ENCODE measurements around the gene ZCCHC24.

The ZCCHC24 gene

GRCh38 chr10:79367426-79368189, 77.8 kb downstream of the ZCCHC24 start:
- Histone ChIP-seq H3K9me3 (ENCODE audit: control insufficient read depth in 2 of 2, low read length in 2 of 2) (no peaks in the 10 kb centered on the region), H3K4me3 (ENCODE audit: low read length in 2 of 2) (no peak overlapping the region), H3K27me3 (ENCODE audit: control insufficient read depth in 2 of 2, insufficient read depth in 2 of 2, low read length in 2 of 2) (no peaks in the 10 kb centered on the region), H3K36me3 (ENCODE audit: control insufficient read depth in 2 of 2, insufficient read depth in 2 of 2, low read length in 2 of 2) (no peaks in the 10 kb centered on the region), H3K9ac (ENCODE audit: low read depth in 1 of 2, low read length in 2 of 2) (no peak overlapping the region), H3K27ac (ENCODE audit: low read depth in 2 of 2, low read length in 2 of 2) (no peak overlapping the region), H3K4me1 (ENCODE audit: control insufficient read depth in 2 of 2, insufficient read depth in 2 of 2, low read length in 2 of 2) (no peaks in the 10 kb centered on the region)

GRCh38 chr10:79361726-79362397, 83.6 kb downstream of the ZCCHC24 start:
- Histone ChIP-seq H3K9ac (ENCODE audit: low read depth in 1 of 2, low read length in 2 of 2) (no peak overlapping the region), H3K4me3 (ENCODE audit: low read length in 2 of 2) (no peak overlapping the region), H3K9me3 (ENCODE audit: control insufficient read depth in 2 of 2, low read length in 2 of 2) (no peaks in the 10 kb centered on the region), H3K36me3 (ENCODE audit: control insufficient read depth in 2 of 2, insufficient read depth in 2 of 2, low read length in 2 of 2) (peaks cover 0 to 4% of the 10 kb centered on the region in 2 donors), H3K27me3 (ENCODE audit: control insufficient read depth in 2 of 2, insufficient read depth in 2 of 2, low read length in 2 of 2) (no peaks in the 10 kb centered on the region), H3K27ac (ENCODE audit: low read depth in 2 of 2, low read length in 2 of 2) (no peak overlapping the region), H3K4me1 (ENCODE audit: control insufficient read depth in 2 of 2, insufficient read depth in 2 of 2, low read length in 2 of 2) (peaks cover 10 to 11% of the 10 kb centered on the region in 2 donors)

GRCh38 chr10:79360499-79361342, 84.7 kb downstream of the ZCCHC24 start:
- peaks cover 2 to 4% of the 10 kb centered on the region in 2 donors for H3K36me3 ChIP-seq (ENCODE audit: control insufficient read depth in 2 of 2, insufficient read depth in 2 of 2, low read length in 2 of 2)
- H3K27ac ChIP-seq (ENCODE audit: low read depth in 2 of 2, low read length in 2 of 2), result no peak overlapping the region
- H3K27me3 ChIP-seq (ENCODE audit: control insufficient read depth in 2 of 2, insufficient read depth in 2 of 2, low read length in 2 of 2), result no peaks in the 10 kb centered on the region
- no peaks in the 10 kb centered on the region for H3K9me3 ChIP-seq (ENCODE audit: control insufficient read depth in 2 of 2, low read length in 2 of 2)
- H3K4me3 ChIP-seq (ENCODE audit: low read length in 2 of 2), result no peak overlapping the region
- peaks cover 10 to 11% of the 10 kb centered on the region in 2 donors for H3K4me1 ChIP-seq (ENCODE audit: control insufficient read depth in 2 of 2, insufficient read depth in 2 of 2, low read length in 2 of 2)
- no peak overlapping the region for H3K9ac ChIP-seq (ENCODE audit: low read depth in 1 of 2, low read length in 2 of 2)

GRCh38 chr10:79359816-79360498, 85.5 kb downstream of the ZCCHC24 start:
- Histone ChIP-seq H3K9me3 (ENCODE audit: control insufficient read depth in 2 of 2, low read length in 2 of 2) (no peaks in the 10 kb centered on the region), H3K4me1 (ENCODE audit: control insufficient read depth in 2 of 2, insufficient read depth in 2 of 2, low read length in 2 of 2) (peaks cover 10 to 11% of the 10 kb centered on the region in 2 donors), H3K36me3 (ENCODE audit: control insufficient read depth in 2 of 2, insufficient read depth in 2 of 2, low read length in 2 of 2) (peaks cover 5 to 11% of the 10 kb centered on the region in 2 donors), H3K4me3 (ENCODE audit: low read length in 2 of 2) (no peak overlapping the region), H3K9ac (ENCODE audit: low read depth in 1 of 2, low read length in 2 of 2) (no peak overlapping the region), H3K27me3 (ENCODE audit: control insufficient read depth in 2 of 2, insufficient read depth in 2 of 2, low read length in 2 of 2) (no peaks in the 10 kb centered on the region), H3K27ac (ENCODE audit: low read depth in 2 of 2, low read length in 2 of 2) (no peak overlapping the region)

- Histone ChIP-seq H3K36me3 (ENCODE audit: control insufficient read depth in 2 of 2, insufficient read depth in 2 of 2, low read length in 2 of 2) (peaks cover 16 to 22% of the 10 kb centered on the region in 2 donors), H3K4me3 (ENCODE audit: low read length in 2 of 2) (peak overlapping the region in 1 of 2 donors; percentile 44), H3K9ac (ENCODE audit: low read depth in 1 of 2, low read length in 2 of 2) (peak overlapping the region in 1 of 2 donors; percentile 56), H3K27me3 (ENCODE audit: control insufficient read depth in 2 of 2, insufficient read depth in 2 of 2, low read length in 2 of 2) (no peaks in the 10 kb centered on the region), H3K4me1 (ENCODE audit: control insufficient read depth in 2 of 2, insufficient read depth in 2 of 2, low read length in 2 of 2) (peaks cover 10 to 11% of the 10 kb centered on the region in 2 donors), H3K27ac (ENCODE audit: low read depth in 2 of 2, low read length in 2 of 2) (peak overlapping the region; percentile 71 to 80), H3K9me3 (ENCODE audit: control insufficient read depth in 2 of 2, low read length in 2 of 2) (no peaks in the 10 kb centered on the region)
These were observed 86.6 kb downstream of the ZCCHC24 start for GRCh38 chr10:79358811-79359210.

- no peak overlapping the region for H3K4me3 ChIP-seq (ENCODE audit: low read length in 2 of 2)
- peaks cover 32 to 39% of the 10 kb centered on the region in 2 donors for H3K36me3 ChIP-seq (ENCODE audit: control insufficient read depth in 2 of 2, insufficient read depth in 2 of 2, low read length in 2 of 2)
- H3K27me3 ChIP-seq (ENCODE audit: control insufficient read depth in 2 of 2, insufficient read depth in 2 of 2, low read length in 2 of 2), result no peaks in the 10 kb centered on the region
- no peak overlapping the region for H3K9ac ChIP-seq (ENCODE audit: low read depth in 1 of 2, low read length in 2 of 2)
- H3K9me3 ChIP-seq (ENCODE audit: control insufficient read depth in 2 of 2, low read length in 2 of 2), result no peaks in the 10 kb centered on the region
- no peak overlapping the region for H3K27ac ChIP-seq (ENCODE audit: low read depth in 2 of 2, low read length in 2 of 2)
- peaks cover 10 to 11% of the 10 kb centered on the region in 2 donors for H3K4me1 ChIP-seq (ENCODE audit: control insufficient read depth in 2 of 2, insufficient read depth in 2 of 2, low read length in 2 of 2)
These were observed 88.2 kb downstream of the ZCCHC24 start for GRCh38 chr10:79357180-79357579.

GRCh38 chr10:79356104-79356503, 89.3 kb downstream of the ZCCHC24 start:
- Histone ChIP-seq H3K9me3 (ENCODE audit: control insufficient read depth in 2 of 2, low read length in 2 of 2) (no peaks in the 10 kb centered on the region), H3K4me3 (ENCODE audit: low read length in 2 of 2) (no peak overlapping the region), H3K27me3 (ENCODE audit: control insufficient read depth in 2 of 2, insufficient read depth in 2 of 2, low read length in 2 of 2) (no peaks in the 10 kb centered on the region), H3K9ac (ENCODE audit: low read depth in 1 of 2, low read length in 2 of 2) (no peak overlapping the region), H3K4me1 (ENCODE audit: control insufficient read depth in 2 of 2, insufficient read depth in 2 of 2, low read length in 2 of 2) (peaks cover 10 to 11% of the 10 kb centered on the region in 2 donors), H3K27ac (ENCODE audit: low read depth in 2 of 2, low read length in 2 of 2) (no peak overlapping the region), H3K36me3 (ENCODE audit: control insufficient read depth in 2 of 2, insufficient read depth in 2 of 2, low read length in 2 of 2) (peaks cover 41 to 49% of the 10 kb centered on the region in 2 donors)

- Histone ChIP-seq H3K9ac (ENCODE audit: low read depth in 1 of 2, low read length in 2 of 2) (no peak overlapping the region), H3K4me1 (ENCODE audit: control insufficient read depth in 2 of 2, insufficient read depth in 2 of 2, low read length in 2 of 2) (peaks cover 10 to 11% of the 10 kb centered on the region in 2 donors), H3K27me3 (ENCODE audit: control insufficient read depth in 2 of 2, insufficient read depth in 2 of 2, low read length in 2 of 2) (no peaks in the 10 kb centered on the region), H3K4me3 (ENCODE audit: low read length in 2 of 2) (no peak overlapping the region), H3K27ac (ENCODE audit: low read depth in 2 of 2, low read length in 2 of 2) (no peak overlapping the region), H3K36me3 (ENCODE audit: control insufficient read depth in 2 of 2, insufficient read depth in 2 of 2, low read length in 2 of 2) (peaks cover 41 to 54% of the 10 kb centered on the region in 2 donors), H3K9me3 (ENCODE audit: control insufficient read depth in 2 of 2, low read length in 2 of 2) (no peaks in the 10 kb centered on the region)
These were observed 89.9 kb downstream of the ZCCHC24 start for GRCh38 chr10:79355420-79356017.

GRCh38 chr10:79354615-79355014, 90.8 kb downstream of the ZCCHC24 start:
- Histone ChIP-seq H3K9ac (ENCODE audit: low read depth in 1 of 2, low read length in 2 of 2) (no peak overlapping the region), H3K9me3 (ENCODE audit: control insufficient read depth in 2 of 2, low read length in 2 of 2) (no peaks in the 10 kb centered on the region), H3K27me3 (ENCODE audit: control insufficient read depth in 2 of 2, insufficient read depth in 2 of 2, low read length in 2 of 2) (no peaks in the 10 kb centered on the region), H3K36me3 (ENCODE audit: control insufficient read depth in 2 of 2, insufficient read depth in 2 of 2, low read length in 2 of 2) (peaks cover 50 to 63% of the 10 kb centered on the region in 2 donors), H3K4me1 (ENCODE audit: control insufficient read depth in 2 of 2, insufficient read depth in 2 of 2, low read length in 2 of 2) (peaks cover 10 to 11% of the 10 kb centered on the region in 2 donors), H3K4me3 (ENCODE audit: low read length in 2 of 2) (no peak overlapping the region), H3K27ac (ENCODE audit: low read depth in 2 of 2, low read length in 2 of 2) (no peak overlapping the region)
